ENCODE results near the gene SLC24A3.

Gene SLC24A3

GRCh38 chr20:19577692-19578091, 365.2 kb downstream of the SLC24A3 start:
- H3K9ac ChIP-seq (ENCODE audit: low read length) = no peak overlapping the region
- H3K36me3 ChIP-seq (ENCODE audit: control insufficient read depth, insufficient read depth, low read length) = no peaks in the 10 kb centered on the region
- no peak overlapping the region for H3K27ac ChIP-seq (ENCODE audit: low read depth, low read length)
- H3K9me3 ChIP-seq (ENCODE audit: control insufficient read depth, insufficient read depth, low read depth, low read length) = no peaks in the 10 kb centered on the region
- H3K27me3 ChIP-seq (ENCODE audit: control insufficient read depth, insufficient read depth, low read length) = no peaks in the 10 kb centered on the region
- H3K4me1 ChIP-seq (ENCODE audit: control insufficient read depth, insufficient read depth, low read length) = no peaks in the 10 kb centered on the region
- H3K4me3 ChIP-seq (ENCODE audit: low read depth, low read length) = no peak overlapping the region

GRCh38 chr20:19582782-19583181, 370.3 kb downstream of the SLC24A3 start:
- no peaks in the 10 kb centered on the region for H3K36me3 ChIP-seq (ENCODE audit: control insufficient read depth, insufficient read depth, low read length)
- no peaks in the 10 kb centered on the region for H3K9me3 ChIP-seq (ENCODE audit: control insufficient read depth, insufficient read depth, low read depth, low read length)
- H3K4me3 ChIP-seq (ENCODE audit: low read depth, low read length) = no peak overlapping the region
- no peak overlapping the region for H3K27ac ChIP-seq (ENCODE audit: low read depth, low read length)
- H3K4me1 ChIP-seq (ENCODE audit: control insufficient read depth, insufficient read depth, low read length) = peaks cover 9% of the 10 kb centered on the region
- H3K27me3 ChIP-seq (ENCODE audit: control insufficient read depth, insufficient read depth, low read length) = peaks cover 4% of the 10 kb centered on the region; the same call in 1 of the 2 replicates
- H3K9ac ChIP-seq (ENCODE audit: low read length) = no peak overlapping the region

GRCh38 chr20:19583532-19584175, 371.2 kb downstream of the SLC24A3 start:
- Histone ChIP-seq H3K4me3 (ENCODE audit: low read depth, low read length) (no peak overlapping the region; the same call in 1 of the 2 replicates), H3K27me3 (ENCODE audit: control insufficient read depth, insufficient read depth, low read length) (peaks cover 4% of the 10 kb centered on the region; the same call in 1 of the 2 replicates), H3K9ac (ENCODE audit: low read length) (no peak overlapping the region), H3K36me3 (ENCODE audit: control insufficient read depth, insufficient read depth, low read length) (no peaks in the 10 kb centered on the region), H3K27ac (ENCODE audit: low read depth, low read length) (no peak overlapping the region), H3K4me1 (ENCODE audit: control insufficient read depth, insufficient read depth, low read length) (peaks cover 9% of the 10 kb centered on the region), H3K9me3 (ENCODE audit: control insufficient read depth, insufficient read depth, low read depth, low read length) (no peaks in the 10 kb centered on the region)

- H3K4me3 ChIP-seq (ENCODE audit: low read depth, low read length) = no peak overlapping the region
- H3K27ac ChIP-seq (ENCODE audit: low read depth, low read length) = no peak overlapping the region
Observed at GRCh38 chr20:19588241-19588640, 375.8 kb downstream of the SLC24A3 start.

GRCh38 chr20:19588732-19589131, 376.3 kb downstream of the SLC24A3 start:
- Histone ChIP-seq H3K27me3 (ENCODE audit: control insufficient read depth, insufficient read depth, low read length) (no peaks in the 10 kb centered on the region), H3K4me3 (ENCODE audit: low read depth, low read length) (no peak overlapping the region), H3K9me3 (ENCODE audit: control insufficient read depth, insufficient read depth, low read depth, low read length) (no peaks in the 10 kb centered on the region), H3K36me3 (ENCODE audit: control insufficient read depth, insufficient read depth, low read length) (no peaks in the 10 kb centered on the region), H3K27ac (ENCODE audit: low read depth, low read length) (no peak overlapping the region), H3K9ac (ENCODE audit: low read length) (no peak overlapping the region), H3K4me1 (ENCODE audit: control insufficient read depth, insufficient read depth, low read length) (no peaks in the 10 kb centered on the region)

More at GRCh38 chr20:19588241-19588640, 375.8 kb downstream of the SLC24A3 start:
- no peaks in the 10 kb centered on the region for H3K36me3 ChIP-seq (ENCODE audit: control insufficient read depth, insufficient read depth, low read length)
- H3K9ac ChIP-seq (ENCODE audit: low read length) = no peak overlapping the region
- H3K27me3 ChIP-seq (ENCODE audit: control insufficient read depth, insufficient read depth, low read length) = peaks cover under 1% of the 10 kb centered on the region; the same call in 1 of the 2 replicates
- H3K9me3 ChIP-seq (ENCODE audit: control insufficient read depth, insufficient read depth, low read depth, low read length) = no peaks in the 10 kb centered on the region
- peaks cover 4% of the 10 kb centered on the region for H3K4me1 ChIP-seq (ENCODE audit: control insufficient read depth, insufficient read depth, low read length)

- H3K27ac ChIP-seq (ENCODE audit: low read depth, low read length) = no peak overlapping the region
- no peaks in the 10 kb centered on the region for H3K36me3 ChIP-seq (ENCODE audit: control insufficient read depth, insufficient read depth, low read length)
- H3K4me1 ChIP-seq (ENCODE audit: control insufficient read depth, insufficient read depth, low read length) = no peaks in the 10 kb centered on the region
- no peak overlapping the region for H3K4me3 ChIP-seq (ENCODE audit: low read depth, low read length)
- no peak overlapping the region for H3K9ac ChIP-seq (ENCODE audit: low read length)
- no peaks in the 10 kb centered on the region for H3K9me3 ChIP-seq (ENCODE audit: control insufficient read depth, insufficient read depth, low read depth, low read length)
- H3K27me3 ChIP-seq (ENCODE audit: control insufficient read depth, insufficient read depth, low read length) = no peaks in the 10 kb centered on the region
Observed at GRCh38 chr20:19589787-19590362, 377.4 kb downstream of the SLC24A3 start.

- Histone ChIP-seq H3K9ac (ENCODE audit: low read length) (no peak overlapping the region), H3K27me3 (ENCODE audit: control insufficient read depth, insufficient read depth, low read length) (no peaks in the 10 kb centered on the region), H3K27ac (ENCODE audit: low read depth, low read length) (no peak overlapping the region), H3K36me3 (ENCODE audit: control insufficient read depth, insufficient read depth, low read length) (no peaks in the 10 kb centered on the region), H3K4me1 (ENCODE audit: control insufficient read depth, insufficient read depth, low read length) (no peaks in the 10 kb centered on the region), H3K9me3 (ENCODE audit: control insufficient read depth, insufficient read depth, low read depth, low read length) (no peaks in the 10 kb centered on the region), H3K4me3 (ENCODE audit: low read depth, low read length) (no peak overlapping the region)
Observed at GRCh38 chr20:19590382-19590781, 377.9 kb downstream of the SLC24A3 start.

- H3K9ac ChIP-seq (ENCODE audit: low read length) = no peak overlapping the region
- no peak overlapping the region for H3K27ac ChIP-seq (ENCODE audit: low read depth, low read length)
- no peaks in the 10 kb centered on the region for H3K9me3 ChIP-seq (ENCODE audit: control insufficient read depth, insufficient read depth, low read depth, low read length)
- no peak overlapping the region for H3K4me3 ChIP-seq (ENCODE audit: low read depth, low read length)
- H3K36me3 ChIP-seq (ENCODE audit: control insufficient read depth, insufficient read depth, low read length) = no peaks in the 10 kb centered on the region
- H3K27me3 ChIP-seq (ENCODE audit: control insufficient read depth, insufficient read depth, low read length) = no peaks in the 10 kb centered on the region
- H3K4me1 ChIP-seq (ENCODE audit: control insufficient read depth, insufficient read depth, low read length) = peaks cover 4% of the 10 kb centered on the region; the same call in 1 of the 2 replicates
Observed at GRCh38 chr20:19593762-19594161, 381.3 kb downstream of the SLC24A3 start.

GRCh38 chr20:19594896-19595295, 382.5 kb downstream of the SLC24A3 start:
- Histone ChIP-seq H3K27ac (ENCODE audit: low read depth, low read length) (no peak overlapping the region), H3K4me1 (ENCODE audit: control insufficient read depth, insufficient read depth, low read length) (peaks cover 4% of the 10 kb centered on the region; the same call in 1 of the 2 replicates), H3K27me3 (ENCODE audit: control insufficient read depth, insufficient read depth, low read length) (no peaks in the 10 kb centered on the region), H3K36me3 (ENCODE audit: control insufficient read depth, insufficient read depth, low read length) (no peaks in the 10 kb centered on the region), H3K4me3 (ENCODE audit: low read depth, low read length) (no peak overlapping the region), H3K9me3 (ENCODE audit: control insufficient read depth, insufficient read depth, low read depth, low read length) (no peaks in the 10 kb centered on the region), H3K9ac (ENCODE audit: low read length) (no peak overlapping the region)

- H3K27ac ChIP-seq (ENCODE audit: low read depth, low read length) = no peak overlapping the region
- H3K27me3 ChIP-seq (ENCODE audit: control insufficient read depth, insufficient read depth, low read length) = no peaks in the 10 kb centered on the region
- H3K4me1 ChIP-seq (ENCODE audit: control insufficient read depth, insufficient read depth, low read length) = peaks cover 4% of the 10 kb centered on the region; the same call in 1 of the 2 replicates
- no peaks in the 10 kb centered on the region for H3K9me3 ChIP-seq (ENCODE audit: control insufficient read depth, insufficient read depth, low read depth, low read length)
- H3K36me3 ChIP-seq (ENCODE audit: control insufficient read depth, insufficient read depth, low read length) = no peaks in the 10 kb centered on the region
- no peak overlapping the region for H3K4me3 ChIP-seq (ENCODE audit: low read depth, low read length)
- H3K9ac ChIP-seq (ENCODE audit: low read length) = no peak overlapping the region
Observed at GRCh38 chr20:19598117-19598850, 385.8 kb downstream of the SLC24A3 start.

GRCh38 chr20:19599200-19599599, 386.8 kb downstream of the SLC24A3 start:
- Histone ChIP-seq H3K9ac (ENCODE audit: low read length) (no peak overlapping the region), H3K4me3 (ENCODE audit: low read depth, low read length) (no peak overlapping the region), H3K9me3 (ENCODE audit: control insufficient read depth, insufficient read depth, low read depth, low read length) (no peaks in the 10 kb centered on the region), H3K27me3 (ENCODE audit: control insufficient read depth, insufficient read depth, low read length) (no peaks in the 10 kb centered on the region), H3K27ac (ENCODE audit: low read depth, low read length) (no peak overlapping the region), H3K36me3 (ENCODE audit: control insufficient read depth, insufficient read depth, low read length) (no peaks in the 10 kb centered on the region), H3K4me1 (ENCODE audit: control insufficient read depth, insufficient read depth, low read length) (peaks cover 4% of the 10 kb centered on the region; the same call in 1 of the 2 replicates)
